Kidney (tissue), 14 donors: ENCODE data around the gene ST14. TPM values are rescaled to one million over a fixed set of nuclear protein-coding genes. Genes with fewer than 3 reads are reported as not detected.

Experiments
- DNase-seq, 5 donors: peaks; one replicate each; pipeline ENCODE4 v3.0.0-alpha.2; 2013 to 2020
- FAIRE-seq: peaks from 2 replicates; lab custom pipeline; 2012; peaks lifted over from hg19 to GRCh38; lab: Jason Lieb, UNC
- H3K27ac ChIP-seq, 2 donors: one replicate each; pipeline ENCODE4 v1.7.0; 2013; ENCODE audit warnings: low read depth in 2 of 2, low read length in 2 of 2, inconsistent platforms in 1 of 2
- H3K27me3 ChIP-seq: one replicate; pipeline ENCODE4 v1.7.1; 2013; ENCODE audit warnings: low read length, inconsistent platforms; ENCODE audit not compliant: control insufficient read depth, insufficient read depth
- H3K36me3 ChIP-seq, 3 donors: one replicate each; pipeline versions ENCODE4 v1.7.0 to v1.7.1; 2013; ENCODE audit warnings: low read length in 3 of 3, control low read depth in 1 of 3, inconsistent platforms in 1 of 3; ENCODE audit not compliant: insufficient read depth in 3 of 3, control insufficient read depth in 2 of 3
- H3K4me1 ChIP-seq, 3 donors: one replicate each; pipeline versions ENCODE4 v1.7.0 to v1.7.1; 2013; ENCODE audit warnings: low read length in 3 of 3, inconsistent platforms in 1 of 3, low read depth in 1 of 3; ENCODE audit not compliant: control insufficient read depth in 2 of 3, insufficient read depth in 2 of 3
- H3K4me3 ChIP-seq, 3 donors: one replicate each; pipeline versions ENCODE4 v1.7.0 to v1.8.1; 2013; ENCODE audit warnings: low read length in 3 of 3, control low read depth in 1 of 3, inconsistent platforms in 1 of 3
- H3K9ac ChIP-seq, 3 donors: one replicate each; pipeline versions ENCODE4 v1.7.0 to v1.7.1; 2013; ENCODE audit warnings: low read length in 3 of 3, control low read depth in 1 of 3, inconsistent platforms in 1 of 3
- H3K9me3 ChIP-seq, 3 donors: one replicate each; pipeline versions ENCODE4 v1.7.0 to v1.7.1; 2013; ENCODE audit warnings: low read length in 3 of 3, control low read depth in 1 of 3, inconsistent platforms in 1 of 3; ENCODE audit not compliant: control insufficient read depth in 2 of 3, insufficient read depth in 1 of 3
- CTCF ChIP-seq: IDR thresholded peaks from 3 replicates; pipeline ENCODE4 v1.5.1; 2012; ENCODE audit warnings: mild to moderate bottlenecking, moderate library complexity, borderline replicate concordance; ENCODE audit not compliant: insufficient read depth; ENCODE audit errors: extremely low read depth
- intact Hi-C: fragments of 100-400 bp; cut with DNase I; formaldehyde crosslinking; loops from one replicate; pipeline ENCODE4 v1.11.1; 2022
- polyA plus RNA-seq: library from polyadenylated mRNA; stranded (reverse); fragments of 350-450 nt; fragmentation: Illumina TruSeq; extraction: RNeasy Lipid Tissue Mini Kit (QIAGEN cat#74804); gene quantifications from one replicate; pipeline ENCODE4 v1.2.3, GENCODE V29; 2014; ENCODE audit warnings: low read depth, low replicate concordance; ENCODE audit not compliant: insufficient read depth
- total RNA-seq: library from RNA; stranded (reverse); fragmentation: NEBNext Ultra II Directional; extraction: Animal tissue kit (Norgen Biotek cat#: 25700); gene quantifications from one replicate; pipeline ENCODE4 v1.2.1, GENCODE V29; 2021
- donor health status: control.
- donor health status: control.
- donor health status: control.
- donor health status: control.
- donor health status: control.
- donor health status: DM: yes; HTN: yes; CAD: no.
- donor health status: Normal renal cell carcinoma (clear cell type).

The ST14 gene
- total and polyA plus RNA-seq, 2 donors from 2014 or later: 59.3 to 139 TPM

GRCh38 chr11:130216221-130216550 is 56.6 kb downstream of the ST14 start:
- Histone ChIP-seq H3K4me1 (peaks cover 0 to 8% (median 0%) of the 10 kb centered on the region in 3 donors), H3K36me3 (peaks cover 0 to 4% (median 0%) of the 10 kb centered on the region in 3 donors), H3K9ac (no peak overlapping the region), H3K4me3 (no peak overlapping the region), H3K27ac (no peak overlapping the region), H3K9me3 (no peaks in the 10 kb centered on the region), H3K27me3 (no peaks in the 10 kb centered on the region)
- intact Hi-C loops: no loop called here
- peak in 1 of 5 donors; percentile 14 for DNase-seq
- no peak for TF ChIP-seq CTCF
- FAIRE-seq: no peak

GRCh38 chr11:130216591-130217132 is 57.1 kb downstream of the ST14 start:
- intact Hi-C loops: no loop called here
- DNase-seq (peak; percentile 26 to 81 (median 35)), FAIRE-seq (no peak)
- H3K36me3 ChIP-seq: peaks cover 0 to 4% (median 0%) of the 10 kb centered on the region in 3 donors
- no peak overlapping the region for H3K4me3 ChIP-seq
- no peak overlapping the region for H3K27ac ChIP-seq
- TF ChIP-seq CTCF: no peak
- H3K9me3 ChIP-seq: no peaks in the 10 kb centered on the region
- peaks cover 0 to 8% (median 0%) of the 10 kb centered on the region in 3 donors for H3K4me1 ChIP-seq
- no peaks in the 10 kb centered on the region for H3K27me3 ChIP-seq
- no peak overlapping the region for H3K9ac ChIP-seq

GRCh38 chr11:130217133-130218031 is 57.8 kb downstream of the ST14 start:
- TF ChIP-seq CTCF: no peak
- intact Hi-C loops: no loop called here
- peaks cover 0 to 8% (median 0%) of the 10 kb centered on the region in 3 donors for H3K4me1 ChIP-seq
- DNase-seq (peak in 1 of 5 donors; percentile 77), FAIRE-seq (no peak)
- H3K4me3 ChIP-seq: no peak overlapping the region
- no peak overlapping the region for H3K27ac ChIP-seq
- no peaks in the 10 kb centered on the region for H3K27me3 ChIP-seq
- no peak overlapping the region for H3K9ac ChIP-seq
- H3K9me3 ChIP-seq: no peaks in the 10 kb centered on the region
- H3K36me3 ChIP-seq: peaks cover 0 to 4% (median 0%) of the 10 kb centered on the region in 3 donors
